GM21390 (cell line): ENCODE measurements around the gene MOGAT2.

Experiments used
- ATAC-seq: cut with Tn5 transposase; IDR thresholded peaks from one replicate; pipeline ENCODE4 v1.9.1; 2021; ENCODE audit not compliant: unreplicated experiment

MOGAT2 gene

GRCh38 chr11:75777461-75778110 is 59.9 kb downstream of the MOGAT2 start:
- no peak for ATAC-seq

GRCh38 chr11:75778962-75779361 is 61.3 kb downstream of the MOGAT2 start:
- no peak for ATAC-seq

GRCh38 chr11:75779960-75780359 is 62.3 kb downstream of the MOGAT2 start:
- no peak for ATAC-seq

- ATAC-seq = no peak
These were observed 63.2 kb downstream of the MOGAT2 start for GRCh38 chr11:75780888-75781287.

- ATAC-seq = no peak
These were observed 63.7 kb downstream of the MOGAT2 start for GRCh38 chr11:75781296-75781695.

GRCh38 chr11:75781831-75782230 is 64.2 kb downstream of the MOGAT2 start:
- ATAC-seq = no peak
